ENCODE results near the gene LIMS1. TPM values are rescaled to one million over a fixed set of nuclear protein-coding genes. Genes with fewer than 3 reads are reported as not detected.

The LIMS1 gene
- total RNA-seq, 4 donors from 2014 or later = 37.4 to 357 (median 112) TPM

DNA sequence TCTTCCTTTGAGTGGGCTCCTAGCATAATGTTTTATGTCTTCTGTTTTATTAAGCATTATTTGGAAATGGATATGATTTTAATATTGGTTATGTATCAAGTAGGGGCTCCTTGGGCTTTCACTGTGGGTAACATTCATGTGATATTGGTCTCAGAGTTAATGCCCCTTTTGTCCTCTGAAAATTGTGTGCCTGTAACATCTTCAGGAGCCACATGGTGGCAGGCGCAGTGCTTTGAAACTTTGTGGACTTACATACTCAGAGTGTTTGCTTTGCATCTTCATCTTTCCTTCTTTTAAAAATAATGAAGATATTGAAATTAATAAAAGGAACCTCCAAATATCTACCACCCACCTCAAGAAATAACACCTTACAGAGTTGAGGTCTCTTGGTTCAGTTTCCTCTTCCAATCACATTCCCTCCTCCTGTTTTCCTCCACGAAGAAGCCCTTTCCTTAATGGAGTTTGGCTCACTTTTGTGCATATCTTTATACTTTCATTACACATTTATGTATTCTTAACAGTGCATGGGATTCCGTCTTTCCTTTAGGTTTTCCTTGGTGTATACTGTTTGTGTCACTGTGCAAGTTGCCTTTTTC is 73.5 kb downstream of the LIMS1 start:
- Histone ChIP-seq H3K9me3 (no peaks in the 10 kb centered on the region), H3K36me3 (no peaks in the 10 kb centered on the region), H3K4me3 (no peak overlapping the region), H3K27me3 (no peaks in the 10 kb centered on the region), H3K27ac (no peak overlapping the region), H3K4me1 (no peaks in the 10 kb centered on the region)
- intact Hi-C loops (cut with DNase I; ENCODE audit: low total_unique reads) = no loop called here
- no peak for DNase-seq
- TF ChIP-seq, protein P1, sequence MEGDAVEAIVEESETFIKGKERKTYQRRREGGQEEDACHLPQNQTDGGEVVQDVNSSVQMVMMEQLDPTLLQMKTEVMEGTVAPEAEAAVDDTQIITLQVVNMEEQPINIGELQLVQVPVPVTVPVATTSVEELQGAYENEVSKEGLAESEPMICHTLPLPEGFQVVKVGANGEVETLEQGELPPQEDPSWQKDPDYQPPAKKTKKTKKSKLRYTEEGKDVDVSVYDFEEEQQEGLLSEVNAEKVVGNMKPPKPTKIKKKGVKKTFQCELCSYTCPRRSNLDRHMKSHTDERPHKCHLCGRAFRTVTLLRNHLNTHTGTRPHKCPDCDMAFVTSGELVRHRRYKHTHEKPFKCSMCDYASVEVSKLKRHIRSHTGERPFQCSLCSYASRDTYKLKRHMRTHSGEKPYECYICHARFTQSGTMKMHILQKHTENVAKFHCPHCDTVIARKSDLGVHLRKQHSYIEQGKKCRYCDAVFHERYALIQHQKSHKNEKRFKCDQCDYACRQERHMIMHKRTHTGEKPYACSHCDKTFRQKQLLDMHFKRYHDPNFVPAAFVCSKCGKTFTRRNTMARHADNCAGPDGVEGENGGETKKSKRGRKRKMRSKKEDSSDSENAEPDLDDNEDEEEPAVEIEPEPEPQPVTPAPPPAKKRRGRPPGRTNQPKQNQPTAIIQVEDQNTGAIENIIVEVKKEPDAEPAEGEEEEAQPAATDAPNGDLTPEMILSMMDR (IDR thresholded peaks at IDR 0.05) = peak; percentile 45 to 66 (median 50)
- no peak for TF ChIP-seq POLR2A (IDR thresholded peaks at IDR 0.05)

DNA sequence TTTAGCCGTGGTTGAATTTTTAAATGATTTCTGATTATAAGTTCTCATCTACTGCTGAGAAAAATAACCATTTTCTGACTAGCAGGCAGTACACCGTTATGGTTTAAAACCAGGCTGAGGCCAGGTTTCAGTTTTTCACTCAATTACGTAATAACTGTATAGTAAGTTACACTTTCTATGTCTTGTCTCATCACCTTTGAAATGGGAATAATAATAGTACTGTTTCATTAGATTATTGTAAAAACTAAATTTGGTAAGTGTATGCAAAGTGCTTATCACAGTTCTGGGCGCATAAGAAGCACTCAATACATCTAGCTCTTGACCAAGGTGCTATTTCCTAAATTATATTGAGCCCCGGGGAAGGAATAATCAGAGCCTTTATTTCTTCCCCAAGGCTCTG is 76.8 kb downstream of the LIMS1 start:
- Histone ChIP-seq H3K9me3 (no peaks in the 10 kb centered on the region), H3K4me1 (peaks cover 0 to 4% of the 10 kb centered on the region in 2 donors), H3K27ac (no peak overlapping the region), H3K4me3 (no peak overlapping the region), H3K27me3 (no peaks in the 10 kb centered on the region), H3K36me3 (no peaks in the 10 kb centered on the region)
- DNase-seq = no peak
- intact Hi-C loops (cut with DNase I; ENCODE audit: low total_unique reads) = no loop called here
- TF ChIP-seq, protein P1 (IDR thresholded peaks at IDR 0.05) = no peak
- TF ChIP-seq POLR2A (IDR thresholded peaks at IDR 0.05) = no peak

DNA sequence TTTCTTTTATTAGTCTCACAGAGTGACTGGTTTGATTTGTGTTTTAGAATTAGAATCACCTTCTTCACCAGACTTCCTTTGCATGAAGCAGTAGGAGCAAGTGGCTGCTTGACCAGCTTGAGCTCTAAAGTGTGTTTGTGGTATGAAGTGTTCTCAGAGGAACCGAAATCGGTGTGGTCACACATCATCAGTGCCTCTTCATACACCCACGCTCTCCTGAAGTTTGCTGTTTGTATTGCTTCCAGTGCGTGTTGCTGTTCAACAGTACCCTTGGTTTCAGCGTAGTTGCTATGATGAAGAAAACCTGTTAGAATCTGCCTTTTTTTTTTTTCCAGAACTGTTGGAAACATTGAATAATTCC is 77.9 kb downstream of the LIMS1 start:
- intact Hi-C loops (cut with DNase I; ENCODE audit: low total_unique reads) = no loop called here
- Histone ChIP-seq H3K4me3 (no peak overlapping the region), H3K4me1 (peaks cover 2 to 11% of the 10 kb centered on the region in 2 donors), H3K9me3 (no peaks in the 10 kb centered on the region), H3K36me3 (no peaks in the 10 kb centered on the region), H3K27me3 (no peaks in the 10 kb centered on the region), H3K27ac (peak overlapping the region in 1 of 2 donors; percentile 16)
- DNase-seq = no peak
- no peak for TF ChIP-seq POLR2A (IDR thresholded peaks at IDR 0.05)
- TF ChIP-seq, protein P1 (IDR thresholded peaks at IDR 0.05) = no peak

DNA sequence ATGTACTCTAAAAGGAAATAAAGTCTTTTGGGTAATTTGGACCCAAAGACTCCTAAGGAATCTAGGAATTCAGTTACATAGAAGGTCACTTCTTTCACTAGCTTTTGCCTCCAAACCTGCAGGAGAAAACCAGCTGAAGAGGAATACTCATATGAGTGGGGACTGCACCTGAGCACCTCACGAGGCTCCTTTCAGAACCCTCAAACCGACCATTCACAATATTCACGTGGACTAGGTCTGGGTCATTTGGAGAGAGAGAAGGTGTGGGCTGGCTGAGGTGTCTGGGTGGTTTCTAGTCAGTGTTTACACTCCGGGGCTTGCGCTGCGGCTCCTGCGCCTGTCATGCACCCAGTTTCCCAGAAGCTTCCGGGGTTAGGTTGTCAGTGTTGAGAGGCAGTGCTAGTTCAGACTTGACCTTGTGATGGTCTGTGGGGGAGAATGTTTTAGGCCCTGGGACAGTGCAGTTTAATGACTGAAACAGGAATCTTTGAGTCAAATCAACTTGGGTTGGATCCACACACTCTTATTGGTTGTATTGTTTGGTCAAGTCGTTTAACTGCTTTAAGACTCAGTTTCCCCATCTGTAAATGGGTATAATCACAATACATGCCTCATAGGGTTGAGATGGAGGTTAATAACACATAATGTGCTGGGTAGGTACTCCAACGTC is 78.4 kb downstream of the LIMS1 start:
- H3K9me3 ChIP-seq = no peaks in the 10 kb centered on the region
- H3K27ac ChIP-seq = peak overlapping the region in 1 of 2 donors; percentile 16
- TF ChIP-seq POLR2A (IDR thresholded peaks at IDR 0.05) = no peak
- TF ChIP-seq, protein P1 (IDR thresholded peaks at IDR 0.05) = no peak
- H3K27me3 ChIP-seq = no peaks in the 10 kb centered on the region
- H3K4me3 ChIP-seq = no peak overlapping the region
- no peaks in the 10 kb centered on the region for H3K36me3 ChIP-seq
- intact Hi-C loops (cut with DNase I; ENCODE audit: low total_unique reads) = no loop called here
- no peak for DNase-seq
- H3K4me1 ChIP-seq = peaks cover 7 to 12% of the 10 kb centered on the region in 2 donors

DNA sequence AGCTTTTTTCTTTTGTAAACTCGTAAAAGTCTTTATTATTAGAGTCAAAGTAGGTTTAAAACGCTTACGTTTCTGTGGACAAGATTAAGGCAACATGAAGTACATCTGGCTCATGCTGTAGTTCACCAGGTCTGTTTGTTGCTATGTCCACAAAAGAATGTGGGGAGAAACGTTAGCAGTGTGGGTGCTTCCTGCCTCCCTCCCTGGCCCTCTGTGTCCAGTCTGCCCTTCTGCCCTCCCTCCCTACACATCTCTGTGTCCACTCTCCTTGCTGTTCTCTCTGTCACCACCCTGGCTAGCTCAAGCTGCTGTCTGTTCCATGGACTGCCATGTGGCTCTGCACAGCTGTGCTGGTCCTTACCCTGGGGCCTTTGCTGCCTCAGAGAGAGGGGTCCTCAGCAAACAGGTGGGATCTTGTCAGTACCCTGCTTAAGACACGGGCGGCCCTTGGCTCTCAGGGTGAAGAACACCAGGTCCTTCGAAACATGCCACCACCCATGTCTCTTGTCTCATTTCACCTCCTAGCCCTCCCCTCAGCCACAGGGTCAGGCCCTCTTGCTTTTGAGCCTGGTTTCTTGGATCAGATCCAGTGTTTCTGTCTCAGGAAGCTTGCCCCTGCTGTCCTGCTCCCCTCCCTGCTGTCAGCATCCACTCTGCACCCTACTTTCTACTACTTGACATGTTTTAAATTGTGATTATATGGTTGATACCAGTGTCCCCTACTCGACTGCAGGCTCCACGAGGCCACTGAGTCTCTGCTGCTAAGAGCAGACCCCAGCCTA is 79.2 kb downstream of the LIMS1 start:
- Histone ChIP-seq H3K36me3 (no peaks in the 10 kb centered on the region), H3K27ac (peak overlapping the region in 1 of 2 donors; percentile 16), H3K4me1 (peaks cover 7 to 12% of the 10 kb centered on the region in 2 donors), H3K4me3 (no peak overlapping the region), H3K9me3 (no peaks in the 10 kb centered on the region), H3K27me3 (no peaks in the 10 kb centered on the region)
- no peak for DNase-seq
- TF ChIP-seq, protein P1 (IDR thresholded peaks at IDR 0.05) = no peak
- TF ChIP-seq POLR2A (IDR thresholded peaks at IDR 0.05) = no peak
- intact Hi-C loops (cut with DNase I; ENCODE audit: low total_unique reads) = no loop called here
